GM21825 (cell line): ENCODE results near the gene GRM1.

Experiments
- ATAC-seq: cut with Tn5 transposase; IDR thresholded peaks from one replicate; pipeline ENCODE4 v1.9.1; 2021; ENCODE audit warnings: mild to moderate bottlenecking, moderate library complexity; ENCODE audit not compliant: unreplicated experiment

GRM1 gene

DNA sequence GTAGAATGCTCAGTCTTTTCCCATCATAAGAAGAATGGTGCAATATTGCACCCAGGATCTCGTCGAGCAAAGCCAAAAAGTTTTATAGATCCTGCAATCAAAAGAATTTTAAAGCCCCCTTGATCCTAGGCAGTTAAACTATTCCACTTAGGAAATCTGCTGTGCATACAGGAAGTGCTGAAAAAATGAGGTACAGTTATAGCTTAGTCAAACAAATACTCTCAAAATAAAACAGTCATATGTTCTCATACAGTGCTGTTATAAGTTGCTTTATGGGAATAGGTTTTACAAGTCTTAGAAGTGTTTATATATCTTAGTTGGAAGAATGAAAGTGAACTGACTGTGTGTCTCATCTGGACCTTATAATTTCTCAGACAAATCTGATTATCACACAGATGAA, 282.2 kb downstream of the GRM1 start:
- no peak for ATAC-seq

DNA sequence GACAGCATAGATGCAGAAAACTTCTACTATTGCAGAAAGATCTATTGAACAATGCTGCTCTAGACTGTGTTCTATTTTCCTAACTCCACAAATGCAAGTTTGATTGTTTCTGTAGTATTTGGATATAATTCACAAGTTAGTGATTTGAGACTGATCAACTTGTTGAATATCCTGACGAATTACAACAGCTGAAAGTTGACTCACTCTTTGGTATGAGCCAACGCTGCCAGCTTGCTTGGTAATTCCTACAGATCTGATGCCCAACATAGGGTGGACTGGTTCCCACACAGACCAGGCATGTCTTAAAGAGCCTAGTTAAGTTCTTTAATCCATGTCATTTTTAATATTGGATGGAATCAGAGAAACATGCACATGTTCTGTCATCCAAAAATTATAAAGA, 283.7 kb downstream of the GRM1 start:
- no peak for ATAC-seq

DNA sequence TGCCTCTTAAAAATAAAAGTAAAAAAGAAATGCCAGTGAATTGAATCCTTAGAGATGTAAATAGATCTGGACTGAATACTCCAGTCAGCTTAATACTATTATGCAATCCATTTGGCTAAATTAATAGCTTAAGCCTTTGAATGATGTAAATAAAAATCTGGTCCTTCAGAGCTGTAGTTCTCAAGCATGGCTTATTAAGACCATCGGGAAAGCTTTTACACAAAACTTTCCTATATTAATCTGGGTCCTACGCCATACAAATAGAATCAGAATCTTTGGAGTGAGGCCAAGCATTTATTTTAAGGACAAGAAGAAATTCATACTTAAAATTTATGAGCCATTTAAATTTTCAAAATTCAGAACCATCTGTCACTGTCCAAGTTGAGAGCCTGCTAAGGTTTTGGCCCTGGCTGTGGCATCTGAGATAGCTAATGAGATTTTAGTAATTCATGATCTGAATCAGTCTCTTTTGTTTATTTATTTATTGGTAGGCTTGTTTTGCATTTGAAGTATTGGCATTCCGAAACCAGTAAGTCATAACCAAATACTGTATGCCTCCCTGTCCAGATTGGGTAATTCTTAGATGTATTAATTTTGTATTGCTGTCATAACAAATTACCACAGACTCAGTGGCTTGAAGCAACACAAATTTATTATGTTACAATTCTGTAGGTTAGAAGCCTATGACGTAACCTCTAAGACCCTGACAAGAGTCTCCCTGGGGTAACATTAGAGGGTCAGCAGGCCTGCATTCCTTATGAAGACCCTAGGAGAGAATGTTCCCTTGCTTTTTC, 286.7 kb downstream of the GRM1 start:
- ATAC-seq, result no peak

DNA sequence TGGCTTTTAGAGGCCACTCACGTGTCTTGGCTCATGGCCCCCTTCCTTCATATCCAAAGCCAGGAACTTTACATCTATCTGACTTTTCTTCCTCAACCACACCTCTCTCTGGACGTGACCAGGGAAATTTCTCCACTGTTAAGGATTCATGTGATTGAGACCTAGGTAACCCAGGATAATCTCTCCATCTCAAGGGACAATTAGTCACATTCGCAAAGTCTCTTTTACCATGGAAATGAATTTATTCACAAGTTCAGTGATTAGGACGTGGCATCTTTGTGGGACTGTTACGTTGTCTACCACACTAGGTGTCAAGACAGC, 287.3 kb downstream of the GRM1 start:
- ATAC-seq, result no peak

DNA sequence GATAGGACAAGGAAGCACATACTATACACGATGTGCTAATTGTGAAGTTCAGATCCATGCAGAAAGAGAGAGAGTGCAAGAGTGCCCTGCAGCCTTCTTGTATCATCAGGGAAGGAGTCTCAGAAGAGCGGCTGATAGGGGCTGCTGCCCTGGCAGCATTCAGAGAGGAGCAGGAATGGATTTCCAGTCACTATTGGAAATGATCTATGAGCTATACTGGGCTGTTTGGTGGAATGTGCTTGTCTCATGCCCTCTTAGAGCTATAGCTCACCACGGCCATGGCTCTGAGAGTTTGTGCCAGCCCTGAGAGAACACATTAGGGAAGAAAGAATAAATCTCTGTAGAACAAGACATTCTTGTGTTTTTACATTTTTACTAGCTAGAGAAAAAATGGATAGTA, 302.2 kb downstream of the GRM1 start:
- no peak for ATAC-seq

DNA sequence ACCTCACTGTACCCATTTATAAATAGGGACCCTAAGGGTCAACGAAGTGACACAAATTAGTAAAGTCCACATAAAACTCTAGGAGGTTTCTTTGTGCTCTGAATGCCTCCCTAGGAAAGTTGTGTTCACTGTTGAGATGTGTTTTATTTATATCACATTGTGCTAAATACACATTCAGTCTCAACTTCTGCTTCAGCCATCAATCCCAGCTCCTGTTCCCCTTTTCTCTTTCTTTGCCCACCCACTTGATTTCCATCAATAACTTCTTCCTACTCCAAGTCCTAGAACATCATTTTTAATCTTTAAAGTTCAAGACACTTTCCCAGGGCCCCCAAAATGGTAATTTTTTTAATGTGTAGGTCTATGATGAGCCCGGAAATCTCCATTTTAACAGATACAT, 306.5 kb downstream of the GRM1 start:
- no peak for ATAC-seq

DNA sequence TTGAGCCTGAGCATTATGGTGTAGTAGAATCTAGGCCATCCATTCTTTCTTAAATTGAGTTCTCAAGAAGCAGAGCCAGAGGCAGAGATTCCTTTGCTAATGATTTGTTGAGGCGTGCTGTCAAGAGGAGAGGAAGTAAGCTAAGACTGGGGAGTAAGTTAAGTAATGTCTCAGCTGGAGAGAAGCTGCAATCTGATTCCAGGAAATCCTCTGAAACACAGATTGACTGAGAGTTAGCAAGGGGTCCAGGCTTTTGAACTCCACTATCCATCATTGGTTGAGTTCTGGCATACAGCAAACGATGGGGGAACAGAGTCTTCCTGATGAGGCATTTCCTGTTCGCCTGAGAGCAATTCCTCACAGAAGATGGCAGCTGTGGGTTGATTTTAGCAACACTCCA, 307.3 kb downstream of the GRM1 start:
- no peak for ATAC-seq

DNA sequence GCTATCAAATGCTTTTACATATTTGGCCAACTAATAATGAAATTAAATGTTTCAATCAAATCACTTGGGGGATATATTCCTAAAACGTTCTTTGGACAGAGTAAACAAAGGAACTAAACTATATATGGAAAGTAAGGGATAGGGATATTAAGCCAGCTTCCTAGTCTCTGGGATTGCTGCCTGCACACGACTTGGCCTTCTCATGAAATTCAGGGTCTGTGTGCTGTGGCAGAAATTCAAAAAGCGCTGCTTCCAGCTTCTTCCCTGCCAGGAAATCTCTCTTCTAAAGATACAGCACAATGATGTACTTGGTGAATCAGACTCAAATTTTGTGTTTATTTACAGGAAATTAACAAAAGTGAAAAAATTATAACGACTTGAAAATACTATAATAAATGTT, 308.5 kb downstream of the GRM1 start:
- no peak for ATAC-seq

DNA sequence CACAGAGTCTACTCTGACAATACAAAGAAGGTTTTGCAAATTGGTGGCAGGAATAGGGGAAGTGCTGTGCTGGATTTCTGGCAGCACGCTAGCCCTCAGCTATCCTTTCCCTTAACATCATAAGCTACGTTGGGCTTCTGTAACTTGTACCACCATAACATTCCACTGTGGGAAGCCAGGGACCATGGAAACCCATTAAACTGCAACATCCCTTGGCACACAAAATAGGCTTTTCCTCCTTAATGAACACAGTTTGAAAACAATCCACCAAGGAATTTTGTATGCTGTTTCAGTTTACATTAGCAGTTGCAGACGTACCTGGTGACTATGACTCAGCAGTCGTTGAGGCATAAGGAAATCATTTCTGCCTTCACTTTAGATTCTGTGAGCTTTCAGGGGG, 310.9 kb downstream of the GRM1 start:
- no peak for ATAC-seq

DNA sequence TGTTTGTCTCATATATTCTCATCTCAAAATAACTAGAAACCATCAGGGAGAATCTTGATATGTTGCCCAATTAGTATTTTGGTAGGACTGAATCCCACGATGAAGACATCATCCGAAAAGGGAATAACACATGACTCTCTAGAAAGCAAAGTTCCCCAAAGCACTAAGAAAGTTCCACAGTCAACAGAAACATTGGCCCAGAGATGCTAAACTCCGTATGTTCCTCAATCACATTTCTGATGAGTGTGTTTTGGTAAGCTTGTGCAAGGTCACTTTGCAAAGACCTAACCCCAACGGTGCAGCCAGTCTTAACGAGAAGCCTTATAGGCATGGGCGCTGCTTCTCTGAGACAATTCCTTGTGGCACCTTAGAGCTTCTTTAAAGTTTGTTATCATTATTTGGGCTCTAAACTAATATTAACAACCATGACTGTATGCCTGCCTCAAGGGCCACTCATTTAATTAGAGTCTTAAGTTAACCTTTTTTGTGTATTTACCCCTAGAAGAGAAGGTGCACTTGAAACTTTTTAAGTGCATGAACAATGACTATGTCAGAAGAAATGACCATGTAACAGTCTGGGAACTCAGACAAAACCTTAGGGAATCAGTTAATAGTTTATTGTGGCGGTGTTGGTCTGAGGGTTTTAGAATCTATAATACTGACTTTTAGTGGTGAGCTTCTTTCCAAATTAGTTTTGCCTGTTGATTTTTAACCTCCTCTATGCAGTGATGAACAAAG, 312.8 kb downstream of the GRM1 start:
- no peak for ATAC-seq

DNA sequence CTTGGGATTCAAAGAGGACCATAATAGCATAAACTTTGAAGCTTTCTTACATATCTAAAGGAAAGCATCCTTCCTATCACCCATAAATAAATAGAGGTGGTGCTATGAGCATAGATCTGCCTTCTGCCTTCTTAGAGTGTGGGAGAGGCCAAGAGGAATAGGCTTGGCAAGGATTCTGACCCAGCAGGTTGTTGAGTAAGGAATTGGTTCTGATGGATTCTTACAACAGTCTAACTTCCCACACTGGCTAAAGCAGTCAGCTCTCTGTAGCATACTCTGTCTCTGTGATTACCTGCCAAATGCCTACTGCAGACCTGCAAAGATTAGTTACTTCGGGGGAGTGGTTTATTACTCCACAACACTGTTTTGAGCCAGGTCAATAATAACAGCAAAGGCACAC, 316.7 kb downstream of the GRM1 start:
- no peak for ATAC-seq

DNA sequence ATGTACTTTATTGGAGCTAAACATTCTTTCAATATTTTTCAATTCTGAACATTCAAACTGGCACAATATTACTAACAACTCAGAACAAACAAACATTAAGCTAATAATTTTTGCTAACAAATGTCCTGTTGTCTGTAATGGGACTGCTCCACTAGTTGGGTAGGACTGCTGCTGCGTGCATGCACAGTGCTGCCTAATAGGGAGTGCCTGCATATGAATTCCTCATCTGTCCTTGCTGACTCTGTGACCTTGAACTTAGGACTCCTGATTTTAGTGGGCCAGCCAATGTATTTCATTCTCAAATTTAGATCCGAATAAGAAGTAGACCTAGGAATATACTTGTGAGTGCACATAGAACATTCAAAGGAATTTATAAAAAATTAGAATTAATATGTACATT, 318.2 kb downstream of the GRM1 start:
- no peak for ATAC-seq

DNA sequence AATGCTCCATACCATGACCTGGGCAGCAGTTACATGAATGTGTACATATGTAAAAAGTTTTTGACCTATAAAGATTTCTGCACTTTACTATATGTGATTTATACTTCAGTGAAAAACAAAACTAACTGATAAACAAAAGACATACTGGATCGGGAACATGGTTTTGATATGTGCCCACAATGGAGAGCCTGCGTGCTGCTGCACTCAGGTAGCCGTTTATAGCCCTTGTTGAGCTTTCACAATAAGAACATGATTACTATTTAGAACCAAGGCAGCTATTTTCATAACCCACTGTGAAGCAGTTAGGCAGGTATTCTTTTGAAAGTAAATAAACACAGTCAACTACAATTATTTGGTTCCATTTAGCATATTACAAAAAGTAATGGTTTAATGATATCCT, 318.8 kb downstream of the GRM1 start:
- ATAC-seq, result no peak

DNA sequence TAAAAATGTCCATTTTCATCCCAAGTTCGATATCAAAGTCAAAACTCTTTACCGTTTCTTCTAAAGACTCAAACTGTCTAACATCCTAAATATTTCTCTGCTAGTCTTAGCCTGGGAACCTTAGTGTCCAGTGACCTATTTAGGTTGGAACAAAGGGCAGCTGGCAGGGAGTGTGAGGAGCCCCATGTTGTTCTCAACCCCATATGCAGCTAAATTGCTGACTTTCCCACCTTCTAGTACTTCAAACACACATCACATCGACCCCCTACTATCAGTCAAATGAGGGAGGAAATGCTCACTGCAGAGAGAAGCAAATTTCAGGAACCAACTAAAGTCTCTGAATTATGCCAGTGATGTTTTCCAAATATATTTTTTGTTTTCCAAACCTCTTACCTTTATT, 322.2 kb downstream of the GRM1 start:
- no peak for ATAC-seq

DNA sequence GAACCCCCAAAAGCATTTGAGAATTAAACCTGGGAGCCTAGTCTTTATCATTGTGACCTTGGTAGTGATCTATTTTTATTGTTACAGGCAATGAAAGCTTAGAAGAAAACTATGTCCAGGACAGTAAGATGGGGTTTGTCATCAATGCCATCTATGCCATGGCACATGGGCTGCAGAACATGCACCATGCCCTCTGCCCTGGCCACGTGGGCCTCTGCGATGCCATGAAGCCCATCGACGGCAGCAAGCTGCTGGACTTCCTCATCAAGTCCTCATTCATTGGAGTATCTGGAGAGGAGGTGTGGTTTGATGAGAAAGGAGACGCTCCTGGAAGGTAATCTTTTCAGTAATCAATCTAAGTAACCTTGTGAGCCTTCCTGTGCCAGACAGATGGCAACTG, 323.3 kb downstream of the GRM1 start:
- no peak for ATAC-seq

DNA sequence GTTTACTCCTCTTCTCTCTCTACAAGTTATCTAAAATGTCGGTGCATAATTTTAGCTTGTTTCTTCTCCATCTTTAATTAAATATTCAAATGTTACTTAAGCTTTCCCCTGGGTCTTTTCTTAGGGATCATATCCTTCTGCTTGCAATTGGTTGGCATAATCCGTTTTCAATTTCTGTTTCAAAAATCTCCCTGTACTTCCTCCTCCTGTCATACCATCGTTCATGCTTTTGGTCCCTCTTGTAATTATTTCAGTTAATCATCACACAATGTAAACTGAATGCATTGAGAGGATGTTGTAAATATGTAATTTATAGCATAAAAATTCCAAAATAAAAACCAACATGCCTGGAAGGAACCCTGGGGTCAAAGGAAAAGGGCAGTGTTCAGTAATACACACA, 325.6 kb downstream of the GRM1 start:
- ATAC-seq, result no peak

DNA sequence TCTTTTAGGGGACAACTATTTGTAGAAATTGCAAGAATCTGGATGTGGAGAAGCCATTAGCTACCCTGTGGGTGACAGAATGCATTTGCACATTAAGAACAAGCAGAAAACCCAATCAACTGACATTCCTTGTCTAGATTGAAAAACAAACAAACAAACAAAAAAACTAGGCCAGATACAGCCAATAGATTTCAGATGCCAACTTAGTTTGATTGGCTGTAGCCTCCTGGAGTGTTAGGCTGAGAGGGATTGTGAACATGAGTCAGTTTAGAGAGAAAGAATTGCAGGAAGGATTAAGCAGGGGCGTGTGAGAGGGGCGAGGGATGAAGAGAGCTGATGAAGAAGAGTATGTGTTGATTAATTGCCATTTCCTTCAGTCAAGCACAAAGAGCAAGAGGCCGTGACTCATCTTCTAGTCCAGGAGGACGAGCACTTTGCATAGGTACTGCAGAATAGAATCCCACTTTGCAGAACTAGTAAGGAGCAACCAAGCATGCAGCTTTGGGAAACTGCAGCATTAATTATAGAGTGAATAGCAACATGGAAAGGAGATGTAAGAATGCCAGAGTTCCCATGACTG, 326.7 kb downstream of the GRM1 start:
- ATAC-seq, result no peak

DNA sequence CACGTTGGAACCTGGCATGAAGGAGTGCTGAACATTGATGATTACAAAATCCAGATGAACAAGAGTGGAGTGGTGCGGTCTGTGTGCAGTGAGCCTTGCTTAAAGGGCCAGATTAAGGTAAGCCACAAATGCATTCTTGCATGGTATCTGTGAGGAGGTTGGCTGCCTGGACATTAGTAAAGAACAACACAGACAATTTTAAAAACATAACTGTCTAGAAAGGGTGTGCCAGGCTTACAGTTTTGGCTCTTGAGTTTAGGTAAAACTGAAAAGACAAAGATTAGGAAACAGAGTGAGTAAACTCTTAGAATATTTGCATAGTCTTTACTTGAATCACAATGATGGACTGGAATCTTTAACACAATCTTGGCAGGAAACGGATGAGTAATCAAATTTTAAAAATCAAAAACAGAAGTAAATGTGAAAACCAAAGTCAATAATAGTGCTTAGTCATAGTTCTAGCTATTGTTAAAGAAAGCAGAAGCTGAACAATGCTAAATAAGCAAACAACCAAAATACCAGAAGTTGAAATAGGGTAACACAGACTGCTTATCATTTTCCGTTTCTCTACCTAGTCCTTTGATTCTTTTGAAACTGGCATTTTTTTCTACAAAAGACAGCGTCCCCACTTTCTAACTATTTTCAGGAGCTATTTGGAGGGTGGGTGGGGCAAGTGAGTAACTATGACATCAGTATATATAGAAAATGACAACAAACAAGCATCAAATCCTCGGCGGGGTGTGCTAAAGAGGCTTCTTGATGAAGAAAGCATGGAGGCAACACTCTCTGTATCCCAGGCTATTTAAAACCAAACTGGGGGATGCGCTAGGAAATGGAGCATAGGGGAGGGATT, 328.9 kb downstream of the GRM1 start:
- ATAC-seq, result no peak

DNA sequence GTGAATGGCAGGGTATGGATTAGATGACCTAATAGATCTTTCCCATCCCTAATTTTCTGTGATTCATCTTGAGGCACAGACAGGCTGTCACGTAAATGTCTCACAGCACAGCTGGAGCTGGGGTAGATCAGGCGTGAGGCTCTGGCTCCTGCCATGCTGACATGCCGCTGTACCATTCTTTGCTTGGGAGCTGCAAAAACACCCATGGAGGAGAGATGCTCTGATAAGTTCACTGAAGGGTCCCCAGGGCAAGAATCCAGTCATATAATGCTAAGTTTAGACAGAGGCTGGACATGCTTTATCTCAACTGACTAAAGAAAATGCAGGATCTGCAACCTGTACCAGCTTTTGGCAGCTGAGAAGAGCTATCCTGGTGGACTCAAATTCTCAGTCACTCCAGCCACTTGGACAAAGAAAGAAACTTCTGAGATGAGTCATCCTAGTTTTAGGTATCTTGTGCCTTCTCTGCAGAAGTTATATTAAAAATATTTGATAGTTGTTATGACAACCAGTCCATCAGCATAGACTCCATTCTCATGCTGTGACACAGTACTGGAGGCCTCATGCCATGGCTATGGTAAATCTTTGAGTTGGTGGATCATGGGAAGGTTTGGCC, 329.7 kb downstream of the GRM1 start:
- ATAC-seq, result no peak

DNA sequence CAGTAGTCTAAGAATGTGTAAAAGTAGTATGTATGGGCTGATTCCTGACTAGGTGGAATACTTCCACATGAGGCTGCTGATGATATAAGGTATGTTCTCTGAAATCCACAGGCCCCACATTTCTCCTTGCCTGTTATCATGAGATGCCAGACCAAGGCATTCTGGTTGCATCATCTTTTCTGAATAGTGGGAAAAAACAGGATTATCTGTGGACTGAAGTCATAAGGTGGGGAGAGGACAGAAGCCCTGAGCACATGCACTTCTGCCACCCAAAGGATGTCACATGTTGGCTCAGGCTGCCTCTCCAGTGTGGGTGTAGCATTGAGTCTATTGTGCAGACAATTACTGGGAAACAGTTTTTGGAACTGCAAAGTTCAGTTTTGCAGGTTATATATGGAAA, 330.3 kb downstream of the GRM1 start:
- no peak for ATAC-seq
